ENCODE measurements around the gene MLLT10.

GRCh38 chr10:21515361-21516241, 18.4 kb upstream of the MLLT10 start:
- TF ChIP-seq GLIS3 (CRISPR knock-in tag; IDR thresholded peaks at IDR 0.05) = no peak
- no peak for TF ChIP-seq ZFP30 (CRISPR knock-in tag; IDR thresholded peaks at IDR 0.05)
- no peak for TF ChIP-seq ZNF70 (CRISPR knock-in tag; IDR thresholded peaks at IDR 0.05)
- no peak for TF ChIP-seq ARNTL (CRISPR knock-in tag; IDR thresholded peaks at IDR 0.05; ENCODE audit: borderline replicate concordance, low read depth)
- no peak for TF ChIP-seq PATZ1 (CRISPR knock-in tag; IDR thresholded peaks at IDR 0.05; ENCODE audit: borderline replicate concordance)
- no peak for TF ChIP-seq RARB (CRISPR knock-in tag; IDR thresholded peaks at IDR 0.05)
- TF ChIP-seq ZC3H10 (CRISPR knock-in tag; IDR thresholded peaks at IDR 0.05) = no peak
